NOMO-1 treated with dmso at 0.1 percent for 144 hours (cell line): ENCODE data around the gene INPP4B.
"Not testable (repeated sequence)": the region's sequence is repeated elsewhere in the genome, so short reads cannot be mapped to it uniquely, and the experiment has no call there.

Source experiments
- DNase-seq: peaks from one replicate; lab custom pipeline; 2025; ENCODE audit not compliant: unreplicated experiment; lab: John Stamatoyannopoulos, UW

The INPP4B gene

DNA sequence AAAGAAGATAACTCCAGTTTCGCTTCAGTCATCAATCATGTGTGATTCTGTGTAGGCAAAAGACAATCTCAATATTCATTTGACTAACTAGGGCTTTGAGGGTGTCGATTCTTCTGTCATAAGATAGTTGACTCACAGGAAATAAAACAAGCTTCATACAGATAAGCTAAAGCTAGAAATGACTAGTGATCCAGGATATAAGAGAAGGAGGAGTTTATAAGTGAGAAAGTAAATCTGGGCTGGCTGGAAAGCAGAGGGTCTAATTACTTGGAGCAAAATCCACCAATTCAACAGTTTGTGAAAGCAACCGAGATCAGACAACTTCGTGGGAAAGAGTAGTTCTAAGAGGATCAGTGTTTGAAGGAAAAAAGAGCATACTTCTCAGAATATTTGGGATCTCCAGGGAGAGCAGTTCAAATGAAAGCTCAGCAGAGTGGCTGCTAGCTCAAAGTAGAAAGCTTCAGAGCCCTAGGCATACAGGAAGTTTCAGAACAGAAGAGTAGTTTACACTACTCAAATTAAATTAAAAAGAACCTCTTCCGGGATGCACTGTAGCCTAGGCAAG, 429.3 kb downstream of the INPP4B start:
- DNase-seq, result no peak

- no peak for DNase-seq
Measured at GRCh38 chr4:142416121-142416520, 430.0 kb downstream of the INPP4B start.

GRCh38 chr4:142414366-142414990, 431.6 kb downstream of the INPP4B start:
- DNase-seq, result no peak

- DNase-seq, result no peak
Measured at GRCh38 chr4:142413485-142413884, 432.6 kb downstream of the INPP4B start.

DNA sequence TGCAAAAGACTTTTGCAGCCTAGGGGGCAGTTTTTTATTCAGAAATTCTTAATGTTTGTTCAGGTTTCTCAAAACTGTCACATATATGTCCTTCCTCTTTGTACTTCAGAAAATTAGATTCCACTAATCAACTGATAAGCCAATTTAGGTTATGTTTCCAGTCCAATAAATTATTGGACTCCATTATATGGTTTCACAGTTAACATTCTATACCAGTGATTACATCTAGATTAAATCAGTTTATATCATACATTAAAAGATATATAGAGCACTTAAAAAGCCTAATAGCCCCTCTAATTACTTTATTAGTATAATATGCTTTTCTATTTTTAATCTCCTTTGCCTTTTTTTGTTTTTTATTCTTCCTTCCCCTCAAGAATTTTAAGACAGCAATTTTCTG, 434.1 kb downstream of the INPP4B start:
- DNase-seq, result no peak

DNA sequence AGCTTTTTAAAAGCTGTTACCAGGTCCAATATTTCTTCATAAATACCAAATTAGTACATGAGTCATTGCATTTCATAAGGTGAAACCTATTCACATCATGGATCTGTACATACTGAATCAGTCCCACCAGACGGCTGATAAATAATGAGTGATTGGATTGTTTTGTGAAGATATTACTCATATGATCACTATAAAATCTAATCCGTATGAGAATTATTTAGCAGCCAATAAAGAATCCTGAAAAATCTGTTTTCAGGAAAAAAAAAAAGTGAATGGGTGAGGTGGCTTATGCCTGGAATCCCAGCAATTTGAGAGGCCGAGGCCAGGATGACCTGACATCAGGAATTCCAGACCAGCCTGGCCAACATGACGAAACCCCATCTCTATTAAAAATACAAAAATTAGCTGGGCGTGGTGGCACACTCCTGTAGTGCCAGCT, 438.1 kb downstream of the INPP4B start:
- no peak for DNase-seq

- no peak for DNase-seq
Measured at GRCh38 chr4:142407596-142407995, 438.5 kb downstream of the INPP4B start.

DNA sequence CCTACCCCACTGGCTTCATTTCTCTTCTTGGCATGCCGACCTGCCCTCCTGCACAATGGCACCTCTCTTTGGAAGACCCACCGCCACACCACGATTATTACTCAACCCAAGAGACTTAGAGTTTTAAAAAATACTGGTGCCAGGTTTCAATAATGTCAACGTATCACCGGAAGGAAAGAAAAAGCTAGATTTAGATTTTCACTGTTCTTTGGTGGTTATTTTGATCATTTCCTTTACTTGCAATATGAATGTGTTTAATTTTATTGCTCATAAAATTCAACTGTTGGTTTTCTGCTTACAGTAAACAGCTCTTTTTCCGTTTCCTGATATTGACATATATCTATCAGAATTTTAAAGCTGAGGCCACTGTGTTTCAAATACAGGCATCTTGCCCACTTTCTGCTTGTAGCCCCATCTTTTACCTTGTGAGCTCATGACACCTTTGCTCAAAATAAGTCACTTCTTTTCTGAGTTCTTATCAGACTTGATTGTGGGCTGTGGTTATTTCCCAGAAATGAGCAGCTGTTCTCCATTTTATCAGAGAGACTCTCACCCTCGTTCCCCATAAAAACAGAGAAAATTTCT, 439.1 kb downstream of the INPP4B start:
- no peak for DNase-seq

- DNase-seq, result no peak
Measured at GRCh38 chr4:142406499-142406835, 439.6 kb downstream of the INPP4B start.

DNA sequence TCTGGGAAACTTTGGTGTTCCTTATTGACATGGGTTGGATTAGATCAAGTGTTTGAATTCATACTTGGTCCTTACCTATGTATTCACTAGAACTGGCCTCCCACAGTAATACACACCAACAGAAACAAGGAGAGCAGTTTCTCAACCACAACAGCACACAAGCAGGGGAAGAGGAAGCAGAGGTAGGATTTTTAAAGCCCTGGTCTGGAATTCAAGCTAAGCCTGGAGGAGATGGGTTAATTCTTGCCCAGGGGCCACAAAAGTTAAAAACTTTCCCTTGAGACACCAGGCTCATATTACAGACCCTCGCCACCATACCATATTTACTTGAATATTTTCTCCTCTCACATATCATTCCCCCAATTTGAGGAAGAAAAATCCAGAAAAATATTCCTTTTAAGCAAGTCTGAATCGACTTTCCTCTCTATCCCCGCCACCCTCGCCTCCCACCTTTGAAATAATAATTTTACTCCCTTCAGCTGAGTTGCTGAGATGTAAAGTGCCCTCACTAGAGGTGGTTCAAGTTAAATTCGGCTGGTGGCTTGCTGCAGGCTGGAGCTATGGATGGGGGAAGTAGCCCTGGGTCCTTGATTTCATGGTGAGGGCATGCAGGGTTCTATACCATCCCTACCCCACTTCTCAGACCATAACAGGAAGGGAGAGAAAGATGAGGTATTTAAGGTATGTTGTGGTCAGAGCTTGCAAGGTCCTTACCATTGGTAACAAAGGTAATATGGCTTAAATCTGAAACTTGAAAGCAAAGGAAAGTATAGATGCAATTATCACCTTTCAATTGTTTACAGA, 440.2 kb downstream of the INPP4B start:
- DNase-seq, result peak; percentile 47

- peak; percentile 76 for DNase-seq
Measured at GRCh38 chr4:142405021-142405694, 440.9 kb downstream of the INPP4B start.

- no peak for DNase-seq
Measured at GRCh38 chr4:142404191-142404611, 441.9 kb downstream of the INPP4B start.

DNA sequence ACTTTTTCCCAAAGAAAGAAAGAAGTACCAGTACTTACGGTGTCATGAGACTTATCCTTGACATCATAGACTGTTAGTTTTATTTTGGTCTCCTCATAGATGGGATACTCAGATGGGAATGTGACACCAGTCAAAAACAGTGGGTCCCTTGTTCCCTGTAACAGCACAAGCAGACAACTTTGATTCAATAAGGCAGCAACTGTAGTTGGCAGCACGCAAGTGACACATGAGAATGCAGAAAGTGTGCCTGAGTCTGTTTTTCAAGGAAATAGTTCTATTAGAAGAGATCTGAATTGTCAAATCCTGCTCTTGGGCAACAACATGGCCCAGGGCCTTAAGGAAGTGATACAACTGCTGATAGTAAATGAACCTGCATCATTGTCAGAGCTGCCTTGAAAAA, 443.2 kb downstream of the INPP4B start:
- DNase-seq, result peak; percentile 22

GRCh38 chr4:142402156-142402555, 443.9 kb downstream of the INPP4B start:
- DNase-seq, result no peak

GRCh38 chr4:142397364-142397991, 448.6 kb downstream of the INPP4B start:
- DNase-seq, result not testable (repeated sequence)

- no peak for DNase-seq
Measured at GRCh38 chr4:142396279-142396678, 449.8 kb downstream of the INPP4B start.

DNA sequence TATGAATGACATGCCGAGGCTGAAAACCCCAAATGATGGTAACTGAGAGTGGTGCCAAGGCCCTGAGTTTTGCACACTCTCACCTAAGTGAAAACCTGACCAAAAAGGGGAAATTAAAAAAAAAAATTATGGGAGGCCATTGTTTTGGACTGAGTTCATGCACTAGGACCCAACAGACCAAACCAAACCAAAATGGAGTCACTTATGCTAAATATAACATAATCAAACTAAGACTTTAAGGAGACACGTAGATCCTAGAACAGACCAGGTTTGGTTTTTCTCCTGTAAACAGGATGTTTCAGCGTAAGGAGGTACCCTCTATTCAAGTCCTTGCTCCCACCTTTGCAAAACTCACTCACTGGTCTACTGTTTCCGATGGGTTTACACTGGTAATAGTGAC, 453.0 kb downstream of the INPP4B start:
- no peak for DNase-seq

GRCh38 chr4:142386856-142387255, 459.2 kb downstream of the INPP4B start:
- no peak for DNase-seq

GRCh38 chr4:142386449-142386848, 459.7 kb downstream of the INPP4B start:
- no peak for DNase-seq

DNA sequence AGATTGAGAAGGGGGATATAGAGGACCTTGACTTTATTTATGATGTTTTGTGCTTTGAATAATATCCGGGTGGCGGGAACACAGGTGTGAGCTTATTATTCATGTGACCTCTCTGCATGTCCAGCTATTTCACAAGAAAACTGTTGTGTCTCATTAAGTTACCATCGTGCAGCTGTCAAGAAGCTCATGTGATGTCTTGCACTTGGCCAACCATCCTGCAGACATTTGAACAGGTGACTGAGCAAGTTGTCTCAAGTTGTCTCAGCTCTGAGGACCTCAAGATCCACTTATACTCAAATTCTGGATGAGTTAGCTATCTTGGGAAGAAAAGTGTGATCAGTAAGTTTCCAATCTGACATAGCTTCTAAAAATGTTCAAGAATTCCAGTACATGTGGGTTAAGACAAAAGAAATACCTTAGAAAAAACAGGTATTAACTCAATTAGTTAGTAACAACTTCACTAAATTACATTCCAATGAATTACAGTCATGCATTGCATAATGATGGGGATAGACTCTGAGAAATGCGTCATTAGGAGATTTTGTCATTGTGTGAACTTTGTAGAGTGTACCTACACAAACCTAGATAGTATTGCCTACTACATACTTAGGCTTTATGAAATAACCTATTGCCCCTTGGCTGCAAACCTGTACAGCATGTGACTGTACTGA, 462.2 kb downstream of the INPP4B start:
- DNase-seq, result no peak
